ENCODE measurements around the gene ZNF804A. TPM values are rescaled to one million over a fixed set of nuclear protein-coding genes. Genes with fewer than 3 reads are reported as not detected.

Gene ZNF804A
- total RNA-seq, 1 donor from 2014 or later = 2.7 TPM

DNA sequence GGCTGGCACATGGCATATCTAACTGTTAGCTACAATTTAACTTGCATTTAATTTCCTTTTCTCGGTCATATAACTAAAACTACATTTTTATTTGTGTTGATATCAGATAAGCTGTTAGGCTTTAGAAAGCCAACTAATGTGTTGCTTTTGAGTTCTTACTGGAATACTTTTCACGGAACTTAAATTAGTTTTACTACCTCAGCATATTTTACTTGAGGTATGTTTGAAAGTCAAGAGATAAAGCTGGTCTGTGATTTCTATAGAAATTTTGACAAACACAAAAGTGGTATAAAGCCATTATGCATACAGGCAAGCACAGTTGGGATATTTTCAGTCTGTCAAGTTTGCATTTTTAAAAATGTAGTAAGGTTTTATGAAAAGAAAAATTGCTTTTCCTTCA lies 162.6 kb downstream of the ZNF804A start:
- peaks cover 11% of the 10 kb centered on the region for H3K4me1 Mint-ChIP-seq
- no peak overlapping the region for H3K4me3 Mint-ChIP-seq
- no peak for DNase-seq (ENCODE audit: low spot score in 2 of 2, unreplicated experiment in 2 of 2)
- no peaks in the 10 kb centered on the region for H3K36me3 Mint-ChIP-seq
- TF ChIP-seq, protein P1, sequence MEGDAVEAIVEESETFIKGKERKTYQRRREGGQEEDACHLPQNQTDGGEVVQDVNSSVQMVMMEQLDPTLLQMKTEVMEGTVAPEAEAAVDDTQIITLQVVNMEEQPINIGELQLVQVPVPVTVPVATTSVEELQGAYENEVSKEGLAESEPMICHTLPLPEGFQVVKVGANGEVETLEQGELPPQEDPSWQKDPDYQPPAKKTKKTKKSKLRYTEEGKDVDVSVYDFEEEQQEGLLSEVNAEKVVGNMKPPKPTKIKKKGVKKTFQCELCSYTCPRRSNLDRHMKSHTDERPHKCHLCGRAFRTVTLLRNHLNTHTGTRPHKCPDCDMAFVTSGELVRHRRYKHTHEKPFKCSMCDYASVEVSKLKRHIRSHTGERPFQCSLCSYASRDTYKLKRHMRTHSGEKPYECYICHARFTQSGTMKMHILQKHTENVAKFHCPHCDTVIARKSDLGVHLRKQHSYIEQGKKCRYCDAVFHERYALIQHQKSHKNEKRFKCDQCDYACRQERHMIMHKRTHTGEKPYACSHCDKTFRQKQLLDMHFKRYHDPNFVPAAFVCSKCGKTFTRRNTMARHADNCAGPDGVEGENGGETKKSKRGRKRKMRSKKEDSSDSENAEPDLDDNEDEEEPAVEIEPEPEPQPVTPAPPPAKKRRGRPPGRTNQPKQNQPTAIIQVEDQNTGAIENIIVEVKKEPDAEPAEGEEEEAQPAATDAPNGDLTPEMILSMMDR (IDR thresholded peaks at IDR 0.05; ENCODE audit: unreplicated experiment) = no peak
- H3K27me3 Mint-ChIP-seq (ENCODE audit: low read depth) = no peaks in the 10 kb centered on the region
- no peak overlapping the region for H3K27ac Mint-ChIP-seq
- H3K9me3 Mint-ChIP-seq = no peaks in the 10 kb centered on the region

DNA sequence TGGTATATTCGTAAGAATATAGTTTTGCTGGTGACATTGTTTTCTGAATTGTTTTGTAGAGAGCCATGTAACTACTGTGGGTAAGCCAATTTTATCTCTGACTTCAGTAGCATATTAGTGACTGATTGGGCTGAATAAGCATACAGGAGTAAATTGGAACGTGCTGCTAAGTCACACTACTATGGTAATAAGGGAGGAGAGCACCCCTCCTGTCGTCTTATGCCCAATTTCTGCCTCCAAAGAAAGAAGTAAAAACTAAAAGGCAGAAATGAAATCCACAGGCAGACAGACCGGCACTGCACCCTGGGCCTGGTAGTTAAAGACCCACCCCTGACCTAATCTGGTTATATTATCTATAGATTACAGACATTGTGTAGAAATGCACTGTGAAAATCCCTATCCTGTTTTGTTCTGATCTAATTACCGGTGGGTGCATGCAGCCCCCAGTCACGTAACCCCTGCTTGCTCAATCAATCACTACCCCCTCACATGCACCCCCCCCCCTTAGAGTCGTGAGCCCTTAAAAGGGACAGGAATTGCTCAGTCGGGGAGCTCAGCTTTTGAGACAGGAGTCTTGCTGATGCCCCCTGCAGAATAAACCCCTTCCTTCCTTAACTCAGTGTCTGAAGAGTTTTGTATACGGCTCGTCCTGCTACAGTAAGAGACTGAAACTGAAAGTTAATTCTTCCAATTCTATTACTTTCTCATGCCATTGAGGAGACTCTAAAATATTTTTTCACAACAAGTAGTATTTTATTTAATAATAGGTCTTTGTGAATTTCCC lies 167.0 kb downstream of the ZNF804A start:
- H3K27me3 Mint-ChIP-seq (ENCODE audit: low read depth) = no peaks in the 10 kb centered on the region
- DNase-seq (ENCODE audit: low spot score in 2 of 2, unreplicated experiment in 2 of 2) = no peak
- H3K4me3 Mint-ChIP-seq = no peak overlapping the region
- H3K27ac Mint-ChIP-seq = no peak overlapping the region
- no peaks in the 10 kb centered on the region for H3K9me3 Mint-ChIP-seq
- peaks cover 4% of the 10 kb centered on the region for H3K4me1 Mint-ChIP-seq
- TF ChIP-seq, protein P1 (IDR thresholded peaks at IDR 0.05; ENCODE audit: unreplicated experiment) = no peak
- H3K36me3 Mint-ChIP-seq = no peaks in the 10 kb centered on the region

DNA sequence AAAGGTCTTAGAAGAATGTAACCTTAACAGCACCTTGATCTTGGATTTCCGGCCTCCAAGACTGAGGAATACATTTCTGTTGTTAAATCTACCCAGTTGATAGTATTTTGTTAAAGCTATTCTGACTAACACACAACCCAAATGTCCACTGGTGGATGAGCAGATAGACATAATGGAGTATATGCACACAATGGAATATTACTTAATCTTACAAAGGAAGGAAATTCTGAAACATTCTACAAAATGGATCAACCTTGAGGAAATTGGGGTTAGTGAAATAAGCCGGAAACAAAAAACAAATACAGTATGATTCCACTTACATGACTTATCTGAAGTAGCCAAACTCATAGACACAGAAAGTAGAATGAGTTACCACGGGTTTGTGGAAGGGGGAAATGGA lies 168.7 kb downstream of the ZNF804A start:
- Mint-ChIP-seq H3K27me3 (ENCODE audit: low read depth) (no peaks in the 10 kb centered on the region), H3K36me3 (no peaks in the 10 kb centered on the region), H3K4me1 (peaks cover 4% of the 10 kb centered on the region), H3K9me3 (no peaks in the 10 kb centered on the region), H3K27ac (no peak overlapping the region), H3K4me3 (no peak overlapping the region)
- no peak for DNase-seq (ENCODE audit: low spot score in 2 of 2, unreplicated experiment in 2 of 2)
- TF ChIP-seq, protein P1 (IDR thresholded peaks at IDR 0.05; ENCODE audit: unreplicated experiment) = no peak

DNA sequence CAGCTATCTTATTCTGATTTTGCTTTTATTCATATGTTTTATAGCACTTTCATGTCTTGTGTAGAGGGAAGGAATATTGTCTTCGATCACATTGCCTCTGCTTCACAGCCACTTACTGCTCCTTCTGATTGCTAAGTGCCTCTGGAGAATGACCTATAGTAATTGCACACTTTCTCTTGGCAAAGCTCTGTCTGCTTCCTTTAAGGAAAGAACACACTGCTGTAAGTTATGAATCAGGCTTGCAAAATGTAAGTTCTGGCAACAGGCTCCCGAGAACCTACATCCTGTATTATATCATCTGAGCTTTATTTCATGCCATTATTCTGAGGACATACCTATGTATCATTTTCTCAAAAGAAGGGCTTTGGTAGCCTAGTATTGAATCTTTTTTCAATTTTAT lies 170.7 kb downstream of the ZNF804A start:
- no peaks in the 10 kb centered on the region for H3K9me3 Mint-ChIP-seq
- peaks cover 4% of the 10 kb centered on the region for H3K4me1 Mint-ChIP-seq
- no peak overlapping the region for H3K27ac Mint-ChIP-seq
- TF ChIP-seq, protein P1 (IDR thresholded peaks at IDR 0.05; ENCODE audit: unreplicated experiment) = no peak
- H3K27me3 Mint-ChIP-seq (ENCODE audit: low read depth) = no peaks in the 10 kb centered on the region
- H3K36me3 Mint-ChIP-seq = no peaks in the 10 kb centered on the region
- no peak overlapping the region for H3K4me3 Mint-ChIP-seq
- DNase-seq (ENCODE audit: low spot score in 2 of 2, unreplicated experiment in 2 of 2) = no peak

DNA sequence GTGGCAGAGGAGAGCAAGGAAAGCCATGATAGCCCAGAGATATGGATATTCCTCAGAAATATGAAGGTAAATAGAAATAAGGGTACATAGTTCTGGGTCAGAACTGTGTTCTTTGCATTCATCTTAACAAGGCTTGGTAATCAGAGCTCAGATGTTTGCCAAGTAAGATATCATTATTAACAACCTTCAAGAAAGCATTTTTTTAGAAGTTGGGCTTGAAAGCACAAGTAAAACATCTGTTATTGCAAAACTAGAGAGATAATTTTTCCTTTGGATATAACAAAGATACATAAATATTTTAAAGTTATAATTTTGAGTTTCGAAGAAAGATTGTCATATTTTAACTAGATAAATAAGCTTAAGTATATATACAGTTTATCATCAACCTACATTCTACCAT lies 171.4 kb downstream of the ZNF804A start:
- TF ChIP-seq, protein P1 (IDR thresholded peaks at IDR 0.05; ENCODE audit: unreplicated experiment) = no peak
- Mint-ChIP-seq H3K27me3 (ENCODE audit: low read depth) (no peaks in the 10 kb centered on the region), H3K4me1 (peaks cover 4% of the 10 kb centered on the region), H3K4me3 (no peak overlapping the region), H3K9me3 (no peaks in the 10 kb centered on the region), H3K27ac (no peak overlapping the region), H3K36me3 (no peaks in the 10 kb centered on the region)
- DNase-seq (ENCODE audit: low spot score in 2 of 2, unreplicated experiment in 2 of 2) = no peak

All from mesothelial cell of epicardium (in vitro differentiated cells).